Stimulated activated CD8-positive, alpha-beta memory T cell treated with anti-CD3 and anti-CD28 coated beads, Interleukin-4, amount 100 ng/mL, for 4 hours (primary cell): Measurements from ENCODE around the gene TAS2R4.
"Not testable (repeated sequence)": the region's sequence is repeated elsewhere in the genome, so short reads cannot be mapped to it uniquely, and the experiment has no call there.

Experiments used
- DNase-seq, 2 donors: peaks; one replicate each; pipeline ENCODE4 v3.0.0-alpha.2; 2020; ENCODE audit warnings: low read depth in 2 of 2, low spot score in 1 of 2

TAS2R4 gene

GRCh38 chr7:141822432-141822831 is 46.0 kb downstream of the TAS2R4 start:
- DNase-seq = not testable (repeated sequence)
